Cortex of kidney (tissue), 1 donor: ENCODE measurements around the gene CHSY1.

ENCODE experiments used
- DNase-seq: peaks from one replicate; lab custom pipeline; 2025; lab: John Stamatoyannopoulos, UW

The CHSY1 gene

DNA sequence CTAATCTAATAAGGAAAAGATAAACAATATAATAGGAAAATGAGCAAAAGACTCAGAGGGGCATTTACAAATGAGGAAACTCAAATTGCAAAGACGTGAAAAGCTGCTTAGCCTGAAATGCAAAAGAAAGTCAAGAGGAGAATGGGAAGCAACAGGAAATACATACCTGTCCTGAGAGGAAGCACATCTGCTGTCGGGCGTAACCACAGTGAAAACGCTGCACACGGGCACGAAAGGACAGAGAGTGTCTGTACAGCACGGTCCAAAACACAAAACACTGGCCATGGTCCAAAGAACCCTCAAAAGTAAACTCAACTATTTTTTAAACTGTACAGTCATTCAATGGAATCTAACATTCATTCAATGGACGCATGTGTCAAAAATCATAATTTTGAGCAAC lies 100.6 kb downstream of the CHSY1 start:
- DNase-seq, result no peak

DNA sequence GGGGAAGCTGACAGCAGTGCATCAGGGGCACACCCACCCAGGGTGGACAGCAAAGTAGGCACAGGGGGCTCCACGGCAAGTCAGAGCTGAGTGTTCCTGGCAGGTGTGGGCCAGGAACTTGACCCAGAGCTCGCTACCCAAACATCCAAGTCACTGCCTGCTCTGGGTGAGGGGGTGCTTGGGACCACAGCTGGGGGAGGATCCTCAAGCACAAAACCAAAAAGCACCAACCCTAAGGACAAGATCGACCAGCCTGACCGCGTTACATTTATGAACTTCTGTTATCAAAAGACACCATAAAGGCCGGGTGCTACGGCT lies 101.2 kb downstream of the CHSY1 start:
- no peak for DNase-seq

DNA sequence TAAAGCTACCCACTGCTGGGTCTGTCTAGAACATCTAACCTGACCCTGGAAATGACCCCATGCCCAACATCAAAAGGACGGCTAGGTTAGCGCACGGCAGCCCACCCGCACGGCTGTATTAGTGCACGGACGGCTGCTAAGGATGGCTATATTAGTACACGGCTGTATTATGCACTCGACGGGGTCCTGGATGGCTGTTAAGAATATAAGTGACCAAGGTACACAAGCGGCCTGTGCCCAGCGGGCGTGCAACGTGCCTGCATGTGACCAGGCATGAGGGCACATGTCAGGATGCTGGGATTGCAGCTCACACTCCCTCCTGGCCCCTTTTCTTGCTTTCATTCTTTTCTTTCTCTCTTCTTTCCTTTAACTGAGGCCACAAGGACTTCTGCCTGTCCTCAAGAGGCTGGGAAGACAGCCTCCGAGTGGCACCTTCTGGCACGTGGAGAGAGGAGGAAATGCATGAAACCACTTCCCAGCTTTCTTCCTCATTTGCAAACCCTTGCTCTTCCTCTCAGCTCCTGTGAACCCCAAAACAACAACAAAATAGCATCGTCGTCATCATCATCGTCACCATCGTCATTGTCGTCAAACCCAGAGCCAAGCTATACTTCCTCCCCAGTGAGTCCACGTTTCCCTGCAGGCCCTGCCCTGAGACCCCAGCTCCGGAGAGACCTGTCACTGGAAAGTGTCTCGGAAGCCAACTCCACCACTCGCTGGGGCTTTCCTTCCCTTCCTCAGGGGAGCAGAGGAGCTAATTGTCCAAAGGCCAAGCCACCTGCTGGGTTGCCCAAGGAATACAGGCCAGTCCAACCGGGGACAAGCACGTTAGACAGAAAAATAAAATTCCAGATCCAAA lies 101.8 kb downstream of the CHSY1 start:
- DNase-seq, result no peak

DNA sequence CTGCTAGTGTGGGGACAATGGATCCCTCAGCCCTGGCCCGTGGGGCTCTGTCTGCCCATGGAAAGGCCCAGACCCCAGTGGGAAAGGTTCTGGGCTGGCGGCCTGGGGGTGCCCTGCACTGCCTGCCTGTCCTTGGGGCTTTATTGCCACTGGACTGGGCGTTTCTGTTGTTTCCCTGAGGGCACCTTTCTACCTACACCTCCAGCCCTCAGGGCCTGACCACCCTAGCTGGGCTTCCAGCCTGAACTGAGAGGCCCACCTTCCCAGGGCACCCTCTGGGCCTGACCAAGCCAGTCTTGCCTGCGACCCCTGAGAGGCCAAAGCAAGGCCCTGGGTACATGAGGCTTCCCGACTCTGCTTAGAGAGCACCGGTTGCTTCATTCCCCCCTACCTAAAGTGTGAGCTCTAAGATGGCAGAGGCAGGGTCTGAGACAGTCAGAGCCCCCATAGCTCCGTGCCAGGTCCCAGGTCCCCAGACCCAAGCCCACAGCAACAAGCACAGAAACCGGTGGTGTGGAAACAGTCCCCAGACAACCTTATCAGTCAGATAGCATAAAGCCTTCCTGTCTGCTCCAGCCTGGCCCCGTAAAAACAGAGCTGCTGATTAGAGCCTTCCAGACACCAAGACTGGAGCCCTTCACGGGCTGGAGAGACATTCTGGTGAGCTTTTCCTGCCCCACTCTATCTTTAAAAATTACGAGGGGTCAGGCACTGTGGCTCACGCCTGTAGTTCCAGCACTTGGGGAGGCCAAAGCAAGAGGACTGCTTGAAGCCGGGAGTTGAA lies 102.8 kb downstream of the CHSY1 start:
- no peak for DNase-seq

DNA sequence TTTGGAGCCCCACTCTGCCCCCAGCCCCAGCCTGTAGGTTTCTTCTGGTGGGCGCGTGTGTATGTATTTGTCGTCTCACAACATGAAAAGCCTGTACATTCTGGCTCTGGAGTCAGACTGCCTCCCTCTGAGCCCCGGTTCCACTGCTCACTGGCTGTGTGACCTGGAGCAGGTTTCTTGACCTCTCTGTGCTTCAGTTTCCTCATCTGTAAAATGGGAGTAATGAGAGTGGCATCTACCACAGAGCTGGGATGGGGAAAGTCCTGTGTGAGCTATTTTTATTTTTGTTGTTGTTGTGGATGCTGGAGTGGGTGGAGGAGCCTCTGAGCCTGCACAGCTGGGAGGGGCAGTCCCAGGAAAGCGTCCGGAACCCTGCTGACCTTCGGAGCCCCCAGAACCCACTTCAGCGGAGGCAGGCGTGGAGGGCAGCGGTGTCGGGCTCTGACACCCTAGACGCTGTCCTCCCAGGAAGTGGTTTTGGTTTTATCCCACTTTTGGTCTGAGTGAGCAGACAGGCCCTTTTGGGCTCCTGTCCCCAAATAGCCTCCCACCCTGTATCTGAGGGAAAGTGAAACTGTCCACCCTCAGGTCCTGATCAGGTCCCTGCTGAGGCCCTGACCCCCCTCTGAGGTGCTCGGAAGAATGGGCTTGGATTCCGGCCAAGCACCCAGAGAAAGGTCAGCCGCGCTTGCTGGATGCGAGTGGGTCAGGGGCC lies 103.5 kb downstream of the CHSY1 start:
- DNase-seq, result no peak

DNA sequence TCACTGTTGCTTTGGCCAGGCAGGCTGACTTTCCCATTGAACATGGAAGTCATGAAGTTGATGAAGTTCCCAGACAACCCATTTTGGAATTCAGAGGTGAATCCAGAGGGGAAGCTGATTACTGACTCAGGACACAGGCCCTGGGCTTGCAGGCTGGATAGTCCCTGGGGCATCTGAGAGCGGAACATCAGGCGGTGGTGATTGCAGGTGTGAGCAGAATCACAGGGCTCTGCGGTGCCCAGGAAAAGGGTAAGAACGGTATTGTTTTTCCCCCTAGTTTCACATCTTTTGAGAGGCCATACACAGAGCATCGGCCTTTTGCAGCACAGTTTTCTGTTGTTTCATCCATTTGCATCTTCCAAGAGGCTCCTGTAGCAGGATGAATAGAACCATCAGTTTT lies 104.7 kb downstream of the CHSY1 start:
- DNase-seq, result no peak

DNA sequence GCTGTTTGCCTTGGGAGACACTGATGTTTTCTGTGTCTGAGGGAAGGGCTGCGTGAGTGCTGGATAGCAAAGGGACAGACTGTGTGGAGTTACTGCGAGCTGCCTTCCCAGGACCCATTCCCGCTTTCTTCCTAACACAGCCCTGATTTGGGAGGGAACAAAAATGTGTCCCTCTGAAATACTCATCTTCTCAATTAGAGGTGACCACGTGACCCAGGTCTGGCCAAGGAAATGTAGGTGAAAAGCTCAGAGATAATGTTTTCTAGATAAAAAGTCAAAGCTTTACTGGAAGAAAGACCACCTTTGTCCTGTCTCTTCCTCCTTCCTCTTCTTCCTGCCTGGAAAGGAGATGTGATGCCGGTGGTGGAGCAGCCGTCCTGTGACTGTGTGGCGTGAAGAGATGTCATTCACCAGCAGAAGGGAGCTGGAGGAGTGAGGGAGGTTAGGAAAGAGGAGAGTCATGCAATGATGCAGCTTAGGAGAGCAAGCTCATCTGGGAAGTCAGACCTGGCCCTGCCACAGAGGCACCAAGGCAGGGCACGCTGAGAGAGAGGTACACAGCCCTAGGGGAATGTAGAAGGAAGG lies 105.6 kb downstream of the CHSY1 start:
- no peak for DNase-seq

DNA sequence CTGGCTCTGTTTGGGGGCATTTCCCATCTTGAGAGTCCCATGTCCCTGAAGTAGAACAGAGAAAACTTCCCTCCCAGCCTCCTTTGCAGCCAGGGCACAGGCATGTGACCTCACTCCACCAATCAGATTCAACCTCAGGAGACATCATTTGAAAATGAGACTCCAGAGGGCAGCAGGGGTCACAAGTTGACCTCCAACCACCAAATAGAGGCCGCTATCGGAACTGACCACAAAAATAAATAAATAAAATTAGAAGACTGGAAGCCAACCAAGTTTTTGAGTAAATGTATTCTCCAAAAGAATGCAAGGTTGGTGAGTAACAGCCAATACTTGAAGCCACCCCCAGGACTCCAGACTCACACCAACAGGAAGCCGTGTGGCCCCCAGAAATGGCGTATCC lies 106.5 kb downstream of the CHSY1 start:
- no peak for DNase-seq

DNA sequence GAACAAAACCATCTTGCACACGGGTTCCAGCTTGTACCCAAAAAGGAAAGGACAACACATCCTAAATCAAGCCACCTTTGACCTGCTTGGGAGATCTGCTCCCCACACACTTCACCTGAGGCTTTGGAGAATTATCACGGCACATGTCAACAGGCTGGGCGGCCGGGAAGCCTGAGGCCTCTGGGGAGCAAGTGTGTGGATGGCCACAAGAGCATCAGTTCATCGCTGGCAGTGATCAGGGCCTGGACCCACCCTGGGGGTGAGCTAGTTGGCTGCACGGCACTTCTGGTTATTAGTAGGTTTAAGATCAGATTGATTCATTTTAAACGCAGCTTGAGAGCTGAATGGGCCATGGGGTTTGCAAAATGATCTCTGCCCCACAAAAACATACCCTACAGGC lies 108.5 kb downstream of the CHSY1 start:
- DNase-seq, result no peak

DNA sequence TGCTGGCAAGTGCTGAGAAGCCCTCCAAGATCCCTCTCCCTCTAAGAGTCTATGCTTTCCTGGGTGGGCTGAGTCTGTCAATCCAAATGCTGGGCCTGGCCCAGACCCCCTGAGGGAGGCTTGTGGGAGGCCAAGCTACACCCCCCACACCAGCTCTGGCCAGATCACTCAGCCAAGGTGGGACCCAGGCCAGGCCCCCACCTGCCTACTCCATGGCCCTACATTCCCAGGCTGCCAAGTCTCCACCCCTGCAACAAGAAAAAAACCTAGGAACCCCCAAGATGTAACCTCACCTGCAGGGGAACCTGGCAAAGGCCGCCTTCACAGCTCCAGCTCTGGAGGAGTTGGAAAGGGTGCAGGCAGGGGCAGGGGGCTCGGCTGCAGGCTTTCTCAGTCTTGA lies 109.1 kb downstream of the CHSY1 start:
- no peak for DNase-seq

DNA sequence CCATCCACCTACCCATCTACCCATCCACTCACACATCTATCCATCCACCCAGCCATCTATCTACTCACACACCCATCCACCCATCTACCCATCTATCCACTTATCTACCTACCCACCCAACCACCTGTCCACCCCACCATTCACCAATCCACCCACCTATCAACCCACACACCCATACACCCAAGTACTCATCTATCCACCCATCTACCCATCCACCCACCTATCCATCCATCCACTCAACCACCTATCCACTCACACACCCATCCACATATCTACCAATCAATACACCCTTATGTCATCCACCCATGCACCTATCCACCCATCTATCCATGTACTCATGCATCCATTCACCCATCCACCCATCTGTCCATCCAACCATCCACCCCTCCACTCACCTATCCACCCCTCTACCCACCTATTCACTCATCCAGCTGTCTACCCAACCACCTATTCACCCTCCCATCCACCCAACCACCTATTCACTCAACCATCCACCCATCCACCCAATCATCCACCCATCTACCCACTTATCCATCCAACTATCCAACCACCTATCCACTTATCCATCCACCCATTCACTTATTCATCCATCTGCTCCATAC lies 109.8 kb downstream of the CHSY1 start:
- DNase-seq, result no peak

DNA sequence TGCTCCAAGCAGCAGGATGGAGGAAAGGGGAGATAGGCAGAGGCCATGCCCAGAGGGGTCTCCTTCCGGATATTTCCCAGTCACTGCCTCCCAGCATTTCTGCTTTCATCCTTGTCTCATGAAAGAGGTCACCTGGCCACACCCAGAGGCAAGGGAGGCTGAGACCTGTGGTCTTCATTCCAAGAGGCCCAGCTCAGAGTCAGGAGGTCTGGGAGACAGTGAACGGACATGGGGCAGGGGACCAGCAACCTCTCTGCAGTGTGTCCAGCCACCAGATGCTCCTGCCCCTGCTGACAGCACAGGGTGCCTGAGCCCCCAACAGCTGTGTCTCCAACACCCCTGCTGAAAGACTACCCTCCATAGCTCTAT lies 111.2 kb downstream of the CHSY1 start:
- DNase-seq, result no peak

DNA sequence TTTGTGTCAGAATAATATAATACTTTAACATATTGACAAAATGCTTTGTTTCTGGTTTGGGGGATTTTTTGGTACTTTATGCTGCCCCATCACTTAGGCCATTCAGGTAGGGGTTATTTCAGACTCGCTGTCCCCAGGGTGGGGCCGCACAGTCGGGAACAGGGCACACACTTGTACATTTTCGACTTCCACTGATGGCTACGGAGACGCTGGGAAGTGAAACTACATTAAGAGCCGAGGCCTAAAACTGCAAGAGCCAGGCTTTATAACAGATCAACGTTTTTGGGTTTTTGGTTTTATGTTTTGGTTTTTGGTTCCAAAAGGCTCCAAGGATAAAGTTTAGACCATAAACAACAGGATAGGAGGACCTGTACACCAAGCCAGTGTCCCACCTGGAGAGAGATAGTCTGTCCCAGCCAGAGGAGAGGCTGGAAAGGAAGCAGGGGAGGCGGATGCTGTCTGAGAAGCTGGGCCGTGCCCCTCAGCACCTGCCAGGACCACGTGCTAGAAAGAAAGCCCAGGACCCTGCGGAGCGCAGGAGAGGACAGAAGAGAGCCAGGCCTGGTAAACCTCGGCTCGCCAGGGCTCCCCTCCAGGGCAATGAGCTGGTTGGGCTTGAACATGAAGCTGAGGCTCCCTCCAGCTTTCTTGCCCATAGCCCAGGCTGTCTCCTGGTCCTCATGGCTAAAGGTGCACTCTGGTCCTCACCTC lies 111.7 kb downstream of the CHSY1 start:
- no peak for DNase-seq

DNA sequence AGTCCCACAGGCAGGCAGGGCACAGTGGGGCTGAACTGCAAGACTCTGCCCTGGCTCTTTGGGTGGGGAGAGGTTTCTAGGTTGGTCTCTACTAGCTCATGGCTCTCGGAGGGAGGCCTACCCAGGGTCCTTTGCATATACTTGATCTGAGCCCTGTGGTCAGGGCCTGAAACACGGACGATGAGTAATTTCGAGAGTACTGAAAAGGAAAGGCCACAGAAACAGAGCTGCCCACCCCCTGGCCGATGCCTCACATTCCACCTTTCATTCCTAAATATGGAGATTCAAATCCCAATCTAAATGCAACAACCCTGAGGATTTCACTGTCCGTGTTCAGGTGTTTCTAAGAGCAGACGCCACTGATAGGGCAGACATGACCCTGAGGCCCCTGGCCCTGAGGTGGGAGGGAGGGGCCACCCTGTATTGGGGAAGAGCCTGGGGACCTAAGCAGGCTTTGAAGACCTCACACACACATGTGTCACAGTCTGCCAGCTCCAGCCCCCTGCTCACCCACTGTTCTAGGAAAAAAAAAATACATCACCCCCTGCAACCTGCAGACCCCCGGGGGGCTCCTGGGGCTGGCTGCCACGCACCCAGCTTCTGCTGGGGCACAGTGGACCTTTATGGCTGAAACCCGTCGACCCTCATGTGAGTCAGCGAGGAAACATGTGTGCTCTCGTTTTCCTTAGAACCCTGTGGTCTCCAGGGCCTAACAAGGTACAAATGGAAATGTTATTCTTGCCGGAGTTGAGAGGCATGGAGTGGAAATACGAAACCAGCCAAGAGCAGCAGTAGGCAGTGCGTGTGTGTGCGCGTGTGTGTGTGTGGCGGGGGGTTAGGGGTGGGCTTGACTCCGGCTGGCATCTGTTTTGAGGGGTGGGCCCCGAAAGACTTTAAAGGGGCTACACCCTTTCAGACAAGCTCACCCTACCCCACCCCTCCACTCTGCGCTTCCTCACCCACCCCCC lies 112.7 kb downstream of the CHSY1 start:
- DNase-seq, result no peak

DNA sequence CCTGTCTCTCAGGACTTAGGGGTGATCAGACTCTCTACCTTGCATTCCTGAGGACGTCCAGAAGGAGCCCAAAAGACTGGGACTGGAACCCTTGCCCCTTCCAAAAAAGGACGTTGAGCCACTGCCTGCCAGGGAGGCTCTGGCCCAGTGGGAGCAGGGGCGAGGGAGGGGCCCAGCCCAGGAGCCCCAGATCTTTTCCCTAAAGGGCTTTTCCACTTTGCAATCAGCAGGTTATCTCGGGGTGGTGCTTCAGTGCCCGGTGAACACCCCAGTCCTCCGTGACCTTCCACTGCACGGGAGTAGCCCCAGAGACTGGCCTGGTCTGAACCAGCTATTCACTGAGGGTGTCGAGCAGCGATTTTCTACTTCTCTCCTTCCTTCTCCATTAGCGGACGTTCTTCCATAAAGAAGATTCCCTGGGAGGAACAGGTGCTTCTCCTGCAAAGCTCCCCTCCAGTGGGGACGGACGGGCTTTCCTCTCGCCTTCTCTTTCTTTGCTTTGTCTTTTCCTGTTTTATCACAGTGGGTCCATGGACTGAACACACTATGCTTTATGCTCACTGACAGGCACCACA lies 113.7 kb downstream of the CHSY1 start:
- no peak for DNase-seq

DNA sequence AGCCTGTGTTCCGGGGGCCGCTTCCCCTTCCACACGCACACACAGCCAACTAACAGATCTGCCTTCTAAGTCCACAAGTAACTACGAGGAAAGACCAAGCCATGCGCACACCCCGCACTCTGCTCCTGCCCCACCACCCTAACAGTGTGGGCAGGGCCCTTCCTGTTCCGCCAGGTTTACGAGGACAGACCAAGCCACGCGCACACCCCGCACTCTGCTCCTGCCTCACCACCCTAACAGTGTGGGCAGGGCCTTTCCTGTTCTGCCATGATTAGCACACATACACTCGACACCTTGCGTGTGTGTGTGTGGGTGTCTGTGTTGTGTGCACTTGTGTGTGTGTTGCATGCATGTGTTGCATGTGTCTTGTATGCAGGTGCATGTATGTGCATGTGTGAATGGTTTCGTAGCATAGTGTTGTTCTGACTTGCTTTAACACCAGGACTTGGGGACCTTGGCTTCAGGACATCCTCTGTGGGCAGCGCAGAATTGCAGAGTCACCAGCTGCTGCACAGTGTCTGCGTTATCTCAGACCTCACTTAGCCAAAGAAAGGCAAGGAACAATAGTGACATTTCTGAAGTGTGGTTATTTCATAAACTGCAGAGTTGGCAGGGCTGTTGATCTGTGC lies 114.4 kb downstream of the CHSY1 start:
- no peak for DNase-seq

DNA sequence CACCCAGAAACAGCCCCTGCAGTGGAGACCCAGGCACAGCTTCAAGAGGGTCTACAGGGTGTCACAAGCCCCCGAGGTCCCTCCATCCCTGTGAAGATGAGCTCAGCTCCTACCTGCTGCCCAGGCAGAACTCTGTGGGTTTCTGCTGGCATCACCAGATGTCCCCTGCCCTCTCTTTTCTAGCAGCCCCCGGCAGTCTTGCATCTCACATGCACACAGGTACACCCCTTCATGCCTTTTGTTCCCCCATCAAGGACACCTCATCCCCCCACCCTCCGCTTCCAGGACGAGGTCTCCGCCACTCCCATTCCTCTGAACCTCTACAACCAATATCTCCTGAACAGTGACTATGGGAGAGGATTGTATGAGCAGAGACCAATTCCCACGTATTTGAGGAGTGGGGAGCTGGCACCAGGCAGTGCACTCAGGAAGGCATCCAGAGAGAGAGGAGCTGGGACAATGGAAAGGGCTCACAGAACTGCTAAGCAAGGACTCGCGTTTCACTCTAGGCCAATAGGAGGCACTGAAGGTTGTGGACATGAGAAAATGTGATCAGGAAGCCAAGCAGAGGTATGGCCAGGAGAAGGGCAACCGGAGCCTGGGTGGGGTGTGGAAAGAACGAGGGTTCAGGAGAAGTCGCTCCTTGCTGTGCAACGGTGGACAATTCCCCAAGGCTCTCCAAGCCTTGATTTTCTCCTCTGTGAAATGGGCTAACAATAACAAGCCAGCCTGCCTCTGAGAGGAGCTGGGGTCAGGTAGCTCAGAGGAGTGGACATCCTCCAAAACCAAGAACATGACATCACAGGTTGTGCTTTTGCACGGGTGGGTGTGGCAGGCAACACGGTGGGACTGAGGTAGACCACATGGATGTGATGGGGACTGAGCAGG lies 115.2 kb downstream of the CHSY1 start:
- DNase-seq, result no peak

DNA sequence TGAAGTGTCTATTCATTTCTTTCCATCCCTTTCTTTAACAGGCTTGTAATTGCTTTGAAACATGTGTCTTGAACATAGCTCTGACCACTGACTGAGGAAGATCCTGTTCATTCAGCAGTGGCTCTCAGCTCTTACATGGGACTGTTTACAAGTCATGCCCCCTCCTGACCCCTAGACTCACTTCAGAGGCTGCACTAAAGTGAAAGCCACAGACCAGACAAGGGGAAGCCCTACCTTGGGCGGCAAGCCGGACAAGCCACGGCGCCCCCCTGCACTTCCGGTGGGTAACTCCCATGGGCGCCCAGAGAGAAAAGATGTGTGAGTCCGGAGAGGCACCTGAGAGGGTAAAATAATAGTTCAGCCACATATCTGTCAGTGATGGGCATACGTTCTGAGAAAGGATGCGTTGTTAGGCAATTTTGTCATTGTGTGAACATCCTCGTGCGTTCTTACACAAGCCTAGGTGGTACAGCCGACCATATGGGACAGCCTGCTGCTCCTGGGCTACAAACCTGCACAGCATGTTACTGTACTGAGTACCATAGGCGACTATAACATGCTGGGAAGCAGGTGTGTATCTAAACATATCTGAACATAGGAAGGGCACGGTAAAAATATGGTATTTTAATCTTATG lies 116.2 kb downstream of the CHSY1 start:
- DNase-seq, result no peak
